GM18870 (cell line): Measurements from ENCODE around the gene PIEZO1.
"Not testable (repeated sequence)": the region's sequence is repeated elsewhere in the genome, so short reads cannot be mapped to it uniquely, and the experiment has no call there.

Experiments
- ATAC-seq: cut with Tn5 transposase; IDR thresholded peaks from one replicate; pipeline ENCODE4 v1.9.1; 2021; ENCODE audit warnings: moderate library complexity; ENCODE audit not compliant: unreplicated experiment

The PIEZO1 gene

GRCh38 chr16:88783391-88784073 is 1.5 kb downstream of the PIEZO1 start:
- ATAC-seq, result no peak

- no peak for ATAC-seq
Observed at GRCh38 chr16:88782454-88783390, 2.3 kb downstream of the PIEZO1 start.

GRCh38 chr16:88781140-88782077 is 3.6 kb downstream of the PIEZO1 start:
- ATAC-seq, result no peak

GRCh38 chr16:88780142-88781062 is 4.6 kb downstream of the PIEZO1 start:
- no peak for ATAC-seq

GRCh38 chr16:88779406-88780141 is 5.4 kb downstream of the PIEZO1 start:
- no peak for ATAC-seq

- no peak for ATAC-seq
Observed at GRCh38 chr16:88778541-88779065, 6.4 kb downstream of the PIEZO1 start.

GRCh38 chr16:88778271-88778525 is 6.8 kb downstream of the PIEZO1 start:
- no peak for ATAC-seq

- ATAC-seq, result no peak
Observed at GRCh38 chr16:88777471-88778270, 7.3 kb downstream of the PIEZO1 start.

GRCh38 chr16:88775825-88776224 is 9.2 kb downstream of the PIEZO1 start:
- ATAC-seq, result no peak

GRCh38 chr16:88774544-88775393 is 10.3 kb downstream of the PIEZO1 start:
- no peak for ATAC-seq

- ATAC-seq, result no peak
Observed at GRCh38 chr16:88773812-88774291, 11.2 kb downstream of the PIEZO1 start.

- ATAC-seq, result no peak
Observed at GRCh38 chr16:88772871-88773811, 11.9 kb downstream of the PIEZO1 start.

GRCh38 chr16:88771781-88772180 is 13.2 kb downstream of the PIEZO1 start:
- ATAC-seq, result not testable (repeated sequence)

- ATAC-seq, result no peak
Observed at GRCh38 chr16:88771294-88771772, 13.7 kb downstream of the PIEZO1 start.

- ATAC-seq, result no peak
Observed at GRCh38 chr16:88770461-88771293, 14.3 kb downstream of the PIEZO1 start.
